Measurements from ENCODE around the gene AHSP.

The AHSP gene

GRCh38 chr16:31507929-31508705, 19.6 kb upstream of the AHSP start, which contains the start of gene RUSF1 (continued):
- TF ChIP-seq OVOL3 (tag by site-specific recombination; IDR thresholded peaks at IDR 0.05) (no peak), ZNF513 (tag by site-specific recombination; IDR thresholded peaks at IDR 0.05) (no peak), ZNF335 (tag by site-specific recombination; conservative IDR thresholded peaks at IDR 0.05) (peak; percentile 92), ZNF623 (tag by site-specific recombination; IDR thresholded peaks at IDR 0.05) (no peak), ZNF24 (tag by site-specific recombination; IDR thresholded peaks at IDR 0.05) (no peak), ZFP37 (tag by site-specific recombination; IDR thresholded peaks at IDR 0.05) (no peak), SCRT1 (tag by site-specific recombination; IDR thresholded peaks at IDR 0.05; ENCODE audit: borderline replicate concordance) (no peak), SETDB1 (IDR thresholded peaks at IDR 0.05; ENCODE audit: insufficient read length, low read length) (no peak), ZBTB49 (tag by site-specific recombination; IDR thresholded peaks at IDR 0.05; ENCODE audit: low read depth) (no peak), ZNF138 (tag by site-specific recombination; IDR thresholded peaks at IDR 0.05; ENCODE audit: borderline replicate concordance) (no peak), HIC1 (tag by site-specific recombination; IDR thresholded peaks at IDR 0.05) (no peak; the same call in 1 of the 2 replicates), ZNF596 (tag by site-specific recombination; IDR thresholded peaks at IDR 0.05) (no peak), ZNF560 (tag by site-specific recombination; IDR thresholded peaks at IDR 0.05; ENCODE audit: borderline replicate concordance) (no peak), SP3 (tag by site-specific recombination; IDR thresholded peaks at IDR 0.05) (peak; percentile 85)

GRCh38 chr16:31508706-31509195, 18.9 kb upstream of the AHSP start:
- POLR2A ChIA-PET = interaction anchor here (0.9 to 2.1 kb wide), 8 partner anchors 10 to 329 kb away, joined by 3 to 7 read pairs (median 4); partner anchors contain the start of genes ARMC5 and FUS
- CTCF ChIA-PET = no interaction called here
- peak overlapping the region; percentile 68 for H3K27ac ChIP-seq (ENCODE audit: extremely low read depth, low read depth, low read length)
- TF ChIP-seq ZNF785 (tag by site-specific recombination; IDR thresholded peaks at IDR 0.05) (no peak), ZNF37A (tag by site-specific recombination; IDR thresholded peaks at IDR 0.05) (no peak), ZNF362 (tag by site-specific recombination; IDR thresholded peaks at IDR 0.05) (peak; percentile 24; the same call in 1 of the 2 replicates), ZNF664 (tag by site-specific recombination; IDR thresholded peaks at IDR 0.05) (no peak), PRDM1 (tag by site-specific recombination; IDR thresholded peaks at IDR 0.05) (peak; percentile 45; the same call in 1 of the 2 replicates), SP2 (tag by site-specific recombination; IDR thresholded peaks at IDR 0.05) (no peak), ZBTB44 (tag by site-specific recombination; IDR thresholded peaks at IDR 0.05) (no peak), ZNF366 (tag by site-specific recombination; conservative IDR thresholded peaks at IDR 0.05) (no peak), ELK4 (IDR thresholded peaks at IDR 0.05; ENCODE audit: borderline replicate concordance, low read depth, low read length) (no peak), ZNF292 (tag by site-specific recombination; IDR thresholded peaks at IDR 0.05; ENCODE audit: borderline replicate concordance, low read depth) (no peak)

More at GRCh38 chr16:31508706-31509195, 18.9 kb upstream of the AHSP start:
- Histone ChIP-seq H3K4me1 (ENCODE audit: control insufficient read depth, insufficient read depth, low read length) (no peaks in the 10 kb centered on the region), H3K9me3 (ENCODE audit: control insufficient read depth, insufficient read depth, low read depth, low read length) (no peaks in the 10 kb centered on the region), H3K4me3 (ENCODE audit: low read depth, low read length) (peak overlapping the region; percentile 97), H3K36me3 (ENCODE audit: control insufficient read depth in 2 of 2, insufficient read depth in 1 of 2, low read length in 2 of 2) (peaks cover 0 to 7% of the 10 kb centered on the region in 2 experiments; a peak in 2 of 3 replicates)
